SK-N-SH (cell line): ENCODE results near the gene CRNN. TPM values are rescaled to one million over a fixed set of nuclear protein-coding genes. Genes with fewer than 3 reads are reported as not detected.

ENCODE experiments used
- CTCF ChIA-PET: fragments of 300-600, 350-600 bp; formaldehyde crosslinking; extraction: SDS; loops from one replicate; lab custom pipeline; 2021; lab: Yijun Ruan, JAX
- POLR2A ChIA-PET: fragments of 350-600 bp; sonication (Branson Sonifier 250); formaldehyde crosslinking; extraction: SDS; loops from one replicate; lab custom pipeline; 2020; ENCODE audit warnings: antibody characterized with exemption, inconsistent platforms; lab: Yijun Ruan, JAX
- DNase-seq: peaks from one replicate; pipeline ENCODE4 v3.0.0; 2012
- H2AFZ ChIP-seq: fragments of 200-600 bp; sonication (generic); 2 replicates; pipeline ENCODE4 v1.8.1; 2016; ENCODE audit warnings: antibody characterized with exemption, mild to moderate bottlenecking, low read depth
- H3F3A ChIP-seq: fragments of 200-600 bp; sonication (generic); replicated peaks from 2 replicates; pipeline ENCODE3; 2016; ENCODE audit warnings: antibody characterized with exemption, mild to moderate bottlenecking; ENCODE audit not compliant: insufficient read depth
- H3K27ac ChIP-seq, 2 experiments: fragments of 200-500 bp in 1 of 2; fragments of 200-600 bp in 1 of 2; sonication (Bioruptor generic) in 1 of 2; sonication (generic), shearing (Covaris generic) in 1 of 2; 2 replicates each; pipeline versions ENCODE4 v1.5.1 to v1.6.1; 2014 to 2016; ENCODE audit warnings: low read depth in 2 of 2, inconsistent platforms in 1 of 2, low read length in 1 of 2, mild to moderate bottlenecking in 1 of 2, mixed read lengths in 1 of 2
- H3K27me3 ChIP-seq: fragments of 200-600 bp; sonication (generic), shearing (Covaris generic); 2 replicates; pipeline ENCODE4 v1.6.1; 2016; ENCODE audit warnings: mixed run types; ENCODE audit not compliant: insufficient read depth
- H3K36me3 ChIP-seq, 2 experiments: fragments of 200-500 bp in 1 of 2; fragments of 200-600 bp in 1 of 2; sonication (Bioruptor generic) in 1 of 2; sonication (generic) in 1 of 2; replicated peaks in 1 of 2; 2 replicates each; pipeline versions ENCODE3 to v1.5.1; 2014 to 2016; ENCODE audit warnings: low read length in 1 of 2, mild to moderate bottlenecking in 1 of 2; ENCODE audit not compliant: insufficient read depth in 2 of 2, control insufficient read depth in 1 of 2
- H3K4me1 ChIP-seq, 2 experiments: fragments of 200-500 bp in 1 of 2; fragments of 200-600 bp in 1 of 2; sonication (Bioruptor generic) in 1 of 2; sonication (generic), shearing (Covaris generic) in 1 of 2; 2 replicates each; pipeline versions ENCODE4 v1.5.1 to v1.6.1; 2014 to 2016; ENCODE audit warnings: low read depth in 1 of 2, low read length in 1 of 2, mixed run types in 1 of 2; ENCODE audit not compliant: insufficient read depth in 2 of 2, control insufficient read depth in 1 of 2
- H3K4me2 ChIP-seq: fragments of 200-600 bp; sonication (generic), shearing (Covaris generic); 2 replicates; pipeline ENCODE4 v1.6.1; 2017; ENCODE audit warnings: mixed run types
- H3K4me3 ChIP-seq, 2 experiments: fragments of 200-500 bp in 1 of 2; fragments of 200-600 bp in 1 of 2; sonication (Bioruptor generic) in 1 of 2; sonication (generic), shearing (Covaris generic) in 1 of 2; 2 replicates each; pipeline versions ENCODE4 v1.5.1 to v1.8.1; 2014 to 2016; ENCODE audit warnings: low read depth in 2 of 2, inconsistent platforms in 1 of 2, low read length in 1 of 2, mild to moderate bottlenecking in 1 of 2, mixed read lengths in 1 of 2, moderate library complexity in 1 of 2
- H3K79me2 ChIP-seq: fragments of 200-600 bp; sonication (generic); 2 replicates; pipeline ENCODE4 v1.8.1; 2017; ENCODE audit warnings: mild to moderate bottlenecking; ENCODE audit not compliant: insufficient read depth
- H3K9ac ChIP-seq: fragments of 200-600 bp; sonication (generic); 2 replicates; pipeline ENCODE4 v1.6.1; 2017; ENCODE audit warnings: mixed run types
- H3K9me2 ChIP-seq: fragments of 200-600 bp; sonication (generic); 2 replicates; pipeline ENCODE4 v1.6.1; 2017; ENCODE audit warnings: mixed run types
- H3K9me3 ChIP-seq: fragments of 200-600 bp; sonication (generic); 2 replicates; pipeline ENCODE4 v1.6.1; 2017; ENCODE audit warnings: mixed run types, mild to moderate bottlenecking, moderate library complexity
- H4K20me1 ChIP-seq: fragments of 200-600 bp; sonication (generic); 2 replicates; pipeline ENCODE4 v1.6.1; 2017; ENCODE audit warnings: mild to moderate bottlenecking, mixed run types; ENCODE audit not compliant: insufficient read depth
- FOSL2 ChIP-seq: IDR thresholded peaks from 2 replicates; pipeline ENCODE4 v1.4.0; 2012; ENCODE audit warnings: low read depth, mild to moderate bottlenecking, moderate library complexity, borderline replicate concordance
- FOXJ3 ChIP-seq: sonication (generic); formaldehyde crosslinking; IDR thresholded peaks from 2 replicates; pipeline ENCODE4 v1.5.1; 2020; ENCODE audit warnings: mild to moderate bottlenecking, missing genetic modification reagents
- GATA2 ChIP-seq: sonication (generic); formaldehyde crosslinking; IDR thresholded peaks from 2 replicates; pipeline ENCODE4 v1.5.0; 2020; ENCODE audit warnings: mild to moderate bottlenecking, missing genetic modification reagents
- NFIC ChIP-seq: IDR thresholded peaks from 2 replicates; pipeline ENCODE4 v1.4.0; 2012; ENCODE audit warnings: borderline replicate concordance
- NRF1 ChIP-seq: IDR thresholded peaks from 2 replicates; pipeline ENCODE4 v1.6.1; 2012; ENCODE audit warnings: low read depth, mild to moderate bottlenecking, low read length
- POLR2AphosphoS5 ChIP-seq: IDR thresholded peaks from 2 replicates; pipeline ENCODE4 v1.6.1; 2012; ENCODE audit warnings: low read depth, low read length
- RFX5 ChIP-seq: IDR thresholded peaks from 2 replicates; pipeline ENCODE4 v1.6.1; 2012; ENCODE audit warnings: mild to moderate bottlenecking, improper control_type of control experiment, low read length
- TEAD4 ChIP-seq: IDR thresholded peaks from 2 replicates; pipeline ENCODE4 v1.4.0; 2012; ENCODE audit warnings: mild to moderate bottlenecking, borderline replicate concordance; ENCODE audit not compliant: insufficient read depth
- YY1 ChIP-seq: IDR thresholded peaks from 2 replicates; pipeline ENCODE4 v1.4.0; 2012; ENCODE audit warnings: low read depth, mild to moderate bottlenecking
- WGBS: methylation state at CpG from one replicate; pipeline ENCODE4 v1.1.6; 2017; ENCODE audit warnings: low lambda C conversion rate; 5-methylcytosine and 5-hydroxymethylcytosine counted together
- polyA plus RNA-seq, 3 experiments: library from polyadenylated mRNA; depleted of rRNA; stranded (reverse); fragments of >200 nt; gene quantifications; 2 replicates each; pipeline ENCODE4 v1.2.3, GENCODE V29; 2012
- TF ChIP-seq, protein P1 (sequence below): fragments of 200-600 bp; sonication (generic); IDR thresholded peaks from 2 replicates; pipeline ENCODE4 v1.6.1; 2017; ENCODE audit warnings: antibody characterized with exemption, mild to moderate bottlenecking, moderate library complexity
- TF ChIP-seq, protein P2 (sequence below): IDR thresholded peaks from 2 replicates; pipeline ENCODE4 v1.4.0; 2012; ENCODE audit warnings: low read depth
- TF ChIP-seq, protein P3 (sequence below): IDR thresholded peaks from 2 replicates; pipeline ENCODE4 v1.4.0; 2012; ENCODE audit warnings: low read depth, borderline replicate concordance
- TF ChIP-seq, protein P4 (sequence below): IDR thresholded peaks from 2 replicates; pipeline ENCODE4 v1.6.1; 2012; ENCODE audit warnings: mild to moderate bottlenecking, low read depth, low read length, moderate library complexity
- TF ChIP-seq, protein P5 (sequence below): fragments of 150-350 bp; IDR thresholded peaks from 2 replicates; pipeline ENCODE4 v1.6.1; 2017; ENCODE audit warnings: antibody characterized with exemption, low read length, low read depth, borderline replicate concordance
- TF ChIP-seq, protein P6 (sequence below): fragments of 150-350 bp; IDR thresholded peaks from 2 replicates; pipeline ENCODE4 v1.6.1; 2016; ENCODE audit warnings: mild to moderate bottlenecking, low read depth, low read length

The CRNN gene
- polyA plus RNA-seq, 1 of the 3 experiments (the other 2 are of a cell fraction): not detected

DNA sequence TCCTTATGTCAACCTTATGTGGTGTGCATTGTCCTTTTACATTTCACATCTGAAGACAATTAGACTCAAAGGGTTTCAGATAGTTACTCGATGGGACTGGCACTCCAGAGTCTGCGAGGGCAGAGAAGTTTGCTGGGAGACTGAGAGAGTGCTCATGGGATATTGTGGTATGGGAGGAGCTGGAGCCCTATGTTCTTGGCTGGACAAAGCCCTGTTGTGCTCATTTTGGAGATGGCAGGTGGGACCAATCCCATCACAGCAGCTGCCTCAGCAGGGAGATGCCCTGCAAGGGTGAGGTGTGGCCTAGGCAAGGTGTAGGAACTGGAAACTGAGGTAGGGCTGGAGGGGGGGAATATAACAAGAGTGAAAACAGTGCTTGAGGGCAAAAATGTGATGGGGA is 43.5 kb upstream of the CRNN start:
- no peaks in the 10 kb centered on the region for H3F3A ChIP-seq
- no peaks in the 10 kb centered on the region for H3K79me2 ChIP-seq
- H3K9me3 ChIP-seq: no peaks in the 10 kb centered on the region
- H3K36me3 ChIP-seq: no peaks in the 10 kb centered on the region
- ChIA-PET POLR2A (no interaction called here), CTCF (interaction anchor here (0.7 to 3.2 kb wide), 15 partner anchors 9 to 404 kb away, joined by 3 to 30 read pairs (median 9); no protein-coding TSS in a partner anchor)
- H3K27ac ChIP-seq: no peak overlapping the region
- no peak overlapping the region for H3K9ac ChIP-seq
- no peak for TF ChIP-seq NFIC
- TF ChIP-seq POLR2AphosphoS5: no peak
- TF ChIP-seq TEAD4: no peak
- TF ChIP-seq, protein P1, sequence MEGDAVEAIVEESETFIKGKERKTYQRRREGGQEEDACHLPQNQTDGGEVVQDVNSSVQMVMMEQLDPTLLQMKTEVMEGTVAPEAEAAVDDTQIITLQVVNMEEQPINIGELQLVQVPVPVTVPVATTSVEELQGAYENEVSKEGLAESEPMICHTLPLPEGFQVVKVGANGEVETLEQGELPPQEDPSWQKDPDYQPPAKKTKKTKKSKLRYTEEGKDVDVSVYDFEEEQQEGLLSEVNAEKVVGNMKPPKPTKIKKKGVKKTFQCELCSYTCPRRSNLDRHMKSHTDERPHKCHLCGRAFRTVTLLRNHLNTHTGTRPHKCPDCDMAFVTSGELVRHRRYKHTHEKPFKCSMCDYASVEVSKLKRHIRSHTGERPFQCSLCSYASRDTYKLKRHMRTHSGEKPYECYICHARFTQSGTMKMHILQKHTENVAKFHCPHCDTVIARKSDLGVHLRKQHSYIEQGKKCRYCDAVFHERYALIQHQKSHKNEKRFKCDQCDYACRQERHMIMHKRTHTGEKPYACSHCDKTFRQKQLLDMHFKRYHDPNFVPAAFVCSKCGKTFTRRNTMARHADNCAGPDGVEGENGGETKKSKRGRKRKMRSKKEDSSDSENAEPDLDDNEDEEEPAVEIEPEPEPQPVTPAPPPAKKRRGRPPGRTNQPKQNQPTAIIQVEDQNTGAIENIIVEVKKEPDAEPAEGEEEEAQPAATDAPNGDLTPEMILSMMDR: no peak
- no peak for TF ChIP-seq YY1
- TF ChIP-seq NRF1: no peak
- TF ChIP-seq FOSL2: no peak
- TF ChIP-seq, protein P2, sequence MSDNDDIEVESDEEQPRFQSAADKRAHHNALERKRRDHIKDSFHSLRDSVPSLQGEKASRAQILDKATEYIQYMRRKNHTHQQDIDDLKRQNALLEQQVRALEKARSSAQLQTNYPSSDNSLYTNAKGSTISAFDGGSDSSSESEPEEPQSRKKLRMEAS: no peak
- no peak for TF ChIP-seq FOXJ3 (CRISPR knock-in tag)
- TF ChIP-seq, protein P3, sequence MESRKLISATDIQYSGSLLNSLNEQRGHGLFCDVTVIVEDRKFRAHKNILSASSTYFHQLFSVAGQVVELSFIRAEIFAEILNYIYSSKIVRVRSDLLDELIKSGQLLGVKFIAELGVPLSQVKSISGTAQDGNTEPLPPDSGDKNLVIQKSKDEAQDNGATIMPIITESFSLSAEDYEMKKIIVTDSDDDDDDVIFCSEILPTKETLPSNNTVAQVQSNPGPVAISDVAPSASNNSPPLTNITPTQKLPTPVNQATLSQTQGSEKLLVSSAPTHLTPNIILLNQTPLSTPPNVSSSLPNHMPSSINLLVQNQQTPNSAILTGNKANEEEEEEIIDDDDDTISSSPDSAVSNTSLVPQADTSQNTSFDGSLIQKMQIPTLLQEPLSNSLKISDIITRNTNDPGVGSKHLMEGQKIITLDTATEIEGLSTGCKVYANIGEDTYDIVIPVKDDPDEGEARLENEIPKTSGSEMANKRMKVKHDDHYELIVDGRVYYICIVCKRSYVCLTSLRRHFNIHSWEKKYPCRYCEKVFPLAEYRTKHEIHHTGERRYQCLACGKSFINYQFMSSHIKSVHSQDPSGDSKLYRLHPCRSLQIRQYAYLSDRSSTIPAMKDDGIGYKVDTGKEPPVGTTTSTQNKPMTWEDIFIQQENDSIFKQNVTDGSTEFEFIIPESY: no peak
- TF ChIP-seq, protein P4, sequence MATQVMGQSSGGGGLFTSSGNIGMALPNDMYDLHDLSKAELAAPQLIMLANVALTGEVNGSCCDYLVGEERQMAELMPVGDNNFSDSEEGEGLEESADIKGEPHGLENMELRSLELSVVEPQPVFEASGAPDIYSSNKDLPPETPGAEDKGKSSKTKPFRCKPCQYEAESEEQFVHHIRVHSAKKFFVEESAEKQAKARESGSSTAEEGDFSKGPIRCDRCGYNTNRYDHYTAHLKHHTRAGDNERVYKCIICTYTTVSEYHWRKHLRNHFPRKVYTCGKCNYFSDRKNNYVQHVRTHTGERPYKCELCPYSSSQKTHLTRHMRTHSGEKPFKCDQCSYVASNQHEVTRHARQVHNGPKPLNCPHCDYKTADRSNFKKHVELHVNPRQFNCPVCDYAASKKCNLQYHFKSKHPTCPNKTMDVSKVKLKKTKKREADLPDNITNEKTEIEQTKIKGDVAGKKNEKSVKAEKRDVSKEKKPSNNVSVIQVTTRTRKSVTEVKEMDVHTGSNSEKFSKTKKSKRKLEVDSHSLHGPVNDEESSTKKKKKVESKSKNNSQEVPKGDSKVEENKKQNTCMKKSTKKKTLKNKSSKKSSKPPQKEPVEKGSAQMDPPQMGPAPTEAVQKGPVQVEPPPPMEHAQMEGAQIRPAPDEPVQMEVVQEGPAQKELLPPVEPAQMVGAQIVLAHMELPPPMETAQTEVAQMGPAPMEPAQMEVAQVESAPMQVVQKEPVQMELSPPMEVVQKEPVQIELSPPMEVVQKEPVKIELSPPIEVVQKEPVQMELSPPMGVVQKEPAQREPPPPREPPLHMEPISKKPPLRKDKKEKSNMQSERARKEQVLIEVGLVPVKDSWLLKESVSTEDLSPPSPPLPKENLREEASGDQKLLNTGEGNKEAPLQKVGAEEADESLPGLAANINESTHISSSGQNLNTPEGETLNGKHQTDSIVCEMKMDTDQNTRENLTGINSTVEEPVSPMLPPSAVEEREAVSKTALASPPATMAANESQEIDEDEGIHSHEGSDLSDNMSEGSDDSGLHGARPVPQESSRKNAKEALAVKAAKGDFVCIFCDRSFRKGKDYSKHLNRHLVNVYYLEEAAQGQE: no peak
- TF ChIP-seq, protein P5, sequence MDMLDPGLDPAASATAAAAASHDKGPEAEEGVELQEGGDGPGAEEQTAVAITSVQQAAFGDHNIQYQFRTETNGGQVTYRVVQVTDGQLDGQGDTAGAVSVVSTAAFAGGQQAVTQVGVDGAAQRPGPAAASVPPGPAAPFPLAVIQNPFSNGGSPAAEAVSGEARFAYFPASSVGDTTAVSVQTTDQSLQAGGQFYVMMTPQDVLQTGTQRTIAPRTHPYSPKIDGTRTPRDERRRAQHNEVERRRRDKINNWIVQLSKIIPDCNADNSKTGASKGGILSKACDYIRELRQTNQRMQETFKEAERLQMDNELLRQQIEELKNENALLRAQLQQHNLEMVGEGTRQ: no peak
- no peak for TF ChIP-seq GATA2
- TF ChIP-seq, protein P6, sequence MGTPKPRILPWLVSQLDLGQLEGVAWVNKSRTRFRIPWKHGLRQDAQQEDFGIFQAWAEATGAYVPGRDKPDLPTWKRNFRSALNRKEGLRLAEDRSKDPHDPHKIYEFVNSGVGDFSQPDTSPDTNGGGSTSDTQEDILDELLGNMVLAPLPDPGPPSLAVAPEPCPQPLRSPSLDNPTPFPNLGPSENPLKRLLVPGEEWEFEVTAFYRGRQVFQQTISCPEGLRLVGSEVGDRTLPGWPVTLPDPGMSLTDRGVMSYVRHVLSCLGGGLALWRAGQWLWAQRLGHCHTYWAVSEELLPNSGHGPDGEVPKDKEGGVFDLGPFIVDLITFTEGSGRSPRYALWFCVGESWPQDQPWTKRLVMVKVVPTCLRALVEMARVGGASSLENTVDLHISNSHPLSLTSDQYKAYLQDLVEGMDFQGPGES: no peak
- no peak for TF ChIP-seq RFX5
- no peaks in the 10 kb centered on the region for H4K20me1 ChIP-seq
- H3K4me2 ChIP-seq: no peak overlapping the region
- H2AFZ ChIP-seq: no peak overlapping the region
- 9% methylated on average over 2 of the region's 2 CpGs for WGBS
- DNase-seq: no peak
- H3K9me2 ChIP-seq: no peaks in the 10 kb centered on the region
- H3K27me3 ChIP-seq: peaks cover 13% of the 10 kb centered on the region; the same call in 1 of the 2 replicates
- no peak overlapping the region for H3K4me3 ChIP-seq
- H3K4me1 ChIP-seq: peaks cover 0 to 2% of the 10 kb centered on the region in 2 experiments; a peak in 1 of 4 replicates
